Loucy (cell line): Measurements from ENCODE around the gene RAB41.

Experiments
- CTCF ChIP-seq: fragments of 200-600 bp; sonication (generic); conservative IDR thresholded peaks from 2 replicates; pipeline ENCODE4 v1.5.1; 2014; ENCODE audit warnings: mild to moderate bottlenecking, antibody characterized with exemption, low read length
- EZH2phosphoT487 ChIP-seq: fragments of 200-600 bp; IDR thresholded peaks from 2 replicates; pipeline ENCODE4 v1.6.1; 2018; ENCODE audit warnings: antibody characterized with exemption, mild to moderate bottlenecking, moderate library complexity, borderline replicate concordance

GRCh38 chrX:70313503-70313902 lies 31.5 kb downstream of the RAB41 start:
- TF ChIP-seq CTCF (no peak), EZH2phosphoT487 (no peak)
